Amniotic stem cell (primary cell): Measurements from ENCODE around the gene CEND1.

Experiments used
- DNase-seq: peaks from one replicate; lab custom pipeline; 2025; lab: John Stamatoyannopoulos, UW

CEND1 gene

DNA sequence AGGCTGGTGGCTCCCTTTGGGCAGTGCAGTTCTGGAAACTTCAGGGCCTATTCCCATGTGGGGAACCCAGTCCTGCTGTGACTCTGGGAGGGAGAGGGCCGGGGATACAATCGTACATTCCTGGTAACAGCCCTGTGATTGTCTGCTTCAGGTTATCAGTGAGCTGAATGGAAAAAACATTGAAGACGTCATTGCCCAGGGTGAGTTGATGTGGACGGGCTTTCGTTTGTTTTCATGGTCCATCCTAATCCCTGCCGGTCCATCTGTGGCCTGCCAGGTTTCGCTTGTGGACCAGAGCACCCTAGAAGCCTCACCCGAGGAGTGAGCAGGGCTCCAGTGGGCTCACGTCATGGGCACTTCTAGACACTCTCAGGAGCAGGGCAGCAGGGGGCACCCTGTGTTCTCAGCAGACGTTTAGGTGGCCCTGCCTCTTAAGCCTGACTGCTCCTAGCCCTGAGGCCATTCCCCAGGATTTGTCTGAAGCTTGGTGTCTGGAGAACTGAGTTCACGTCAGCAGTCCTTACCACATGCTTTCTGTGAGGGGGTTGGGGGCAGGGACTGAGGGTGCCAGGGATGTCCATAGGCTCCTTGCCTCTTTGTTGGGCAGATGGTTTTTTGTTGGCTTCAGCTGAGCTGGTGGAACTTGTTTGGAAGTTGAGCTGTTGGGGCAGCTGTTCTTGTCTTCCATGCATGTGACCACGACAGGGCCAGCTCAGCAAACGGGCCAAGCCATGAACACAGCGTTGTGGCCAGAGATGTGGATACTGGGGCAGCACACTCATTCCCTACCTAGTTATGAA is 21.8 kb upstream of the CEND1 start:
- no peak for DNase-seq

DNA sequence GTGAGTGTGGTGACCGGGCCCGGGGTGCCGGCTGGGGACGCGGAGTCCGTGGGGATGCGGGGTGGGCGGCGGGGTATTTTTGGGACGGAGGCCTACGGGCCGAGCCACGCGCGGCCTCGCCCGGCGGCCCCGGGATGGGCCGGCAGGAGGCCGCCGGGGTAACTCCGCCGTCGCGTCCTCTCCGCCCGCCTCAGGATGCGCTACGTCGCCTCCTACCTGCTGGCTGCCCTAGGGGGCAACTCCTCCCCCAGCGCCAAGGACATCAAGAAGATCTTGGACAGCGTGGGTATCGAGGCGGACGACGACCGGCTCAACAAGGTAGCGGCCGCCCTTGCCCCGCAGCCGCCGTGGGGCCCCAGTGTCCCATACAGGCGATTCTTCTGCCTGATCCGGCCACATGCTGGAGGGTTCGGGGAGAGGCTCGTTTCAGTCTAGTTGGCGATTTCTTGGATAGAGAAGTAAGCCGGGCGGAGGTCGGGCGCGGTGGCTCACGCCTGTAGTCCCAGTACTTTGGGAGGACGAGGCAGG is 20.2 kb upstream of the CEND1 start:
- no peak for DNase-seq

DNA sequence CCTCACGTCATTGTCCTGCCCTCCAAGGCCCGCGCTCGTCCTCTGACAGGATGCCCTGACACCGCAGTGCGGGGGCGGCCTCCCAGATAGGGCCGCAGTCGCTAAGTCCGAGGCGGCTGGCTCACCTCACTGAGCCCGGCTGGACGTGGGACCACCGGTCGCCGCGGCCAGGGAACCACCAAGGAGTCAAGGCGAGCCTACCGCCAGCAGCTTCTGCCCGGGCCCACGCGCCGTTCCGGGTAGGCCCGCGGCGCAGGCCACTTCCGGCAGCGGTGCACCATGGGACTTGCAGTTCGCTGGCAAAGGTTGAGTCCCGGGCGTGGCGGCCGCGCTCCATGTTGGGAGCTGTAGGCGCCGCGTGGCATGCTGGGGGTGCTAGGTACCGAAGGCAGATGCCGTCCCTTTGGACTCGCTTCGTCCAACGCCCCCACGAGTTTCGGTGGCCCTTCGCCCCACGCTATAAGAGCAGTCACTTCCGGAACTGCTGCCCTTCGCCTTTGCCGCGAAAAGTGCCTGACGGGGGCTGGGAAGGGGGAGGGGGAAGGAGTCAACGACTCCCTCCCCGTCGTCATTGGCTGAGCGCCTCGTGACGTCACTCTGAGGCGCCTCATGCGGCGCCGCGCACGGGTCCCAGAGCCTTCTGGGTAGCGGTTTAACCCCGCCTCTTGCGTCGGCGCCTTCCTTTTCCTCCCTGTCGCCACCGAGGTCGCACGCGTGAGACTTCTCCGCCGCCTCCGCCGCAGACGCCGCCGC is 19.6 kb upstream of the CEND1 start, which contains the start of gene RPLP2:
Gene RPLP2 (plus strand): TSS at position 681 of the 753 bp plus-strand sequence. CDS start 268 bp downstream, outside the sequence.
- peak; percentile 87 for DNase-seq

DNA sequence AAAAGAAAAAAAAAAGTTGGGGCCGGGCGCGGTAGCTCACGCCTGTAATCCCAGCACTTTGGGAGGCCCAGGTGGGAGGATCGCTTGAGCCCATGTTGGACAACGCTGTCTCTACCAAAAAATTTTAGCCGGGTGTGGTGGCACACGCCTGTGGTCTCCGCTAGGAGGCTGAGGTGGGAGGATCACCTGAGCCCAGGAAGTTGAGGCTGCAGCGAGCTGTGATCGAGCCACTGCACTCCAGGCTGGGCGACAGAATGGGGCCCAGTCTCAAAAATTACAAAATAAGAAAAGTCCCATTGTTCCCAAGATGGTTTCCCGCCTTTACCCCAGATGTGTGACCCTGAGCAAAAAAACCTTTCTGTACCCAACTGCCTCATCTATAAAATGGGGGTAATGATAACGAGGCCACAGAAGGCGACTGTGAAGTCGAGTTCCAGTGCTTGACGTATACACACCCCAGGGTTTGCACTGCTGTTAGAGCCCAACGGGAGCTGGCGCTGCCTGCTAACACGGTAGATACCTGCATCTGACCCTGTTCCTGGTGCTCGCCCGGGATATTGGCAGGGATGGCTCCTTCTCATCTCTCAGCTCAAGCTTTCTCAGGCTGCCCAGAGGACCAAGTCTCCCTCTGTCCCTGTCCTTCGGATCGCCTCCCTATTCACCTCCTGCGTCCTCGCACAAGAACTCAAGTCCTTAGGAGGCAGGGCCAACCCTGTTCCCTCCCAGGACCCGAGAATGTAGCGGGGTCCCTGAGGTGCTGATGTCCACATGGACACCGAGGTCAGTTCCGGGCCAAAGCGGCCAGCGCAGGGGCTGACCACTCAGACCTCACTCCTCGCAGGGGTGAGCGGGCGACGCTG is 18.8 kb upstream of the CEND1 start:
- no peak for DNase-seq

DNA sequence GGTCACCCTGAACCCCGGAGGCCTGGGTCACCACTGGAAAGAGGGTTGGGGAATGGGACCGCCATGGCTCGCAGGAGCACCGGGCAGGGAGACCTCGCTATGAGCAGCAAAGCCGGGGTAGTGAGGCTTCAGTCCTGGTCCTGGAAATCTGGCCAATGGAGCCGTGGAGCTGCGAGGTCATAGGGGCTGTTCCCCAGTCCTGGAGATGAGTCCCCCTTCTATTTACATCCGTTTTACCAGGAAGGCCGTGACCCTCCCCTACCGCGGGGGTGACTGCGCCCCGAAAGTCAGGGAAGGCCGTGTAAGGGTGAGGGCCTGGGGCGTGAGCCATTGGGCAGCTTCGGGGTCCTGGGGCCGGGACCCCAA is 14.7 kb upstream of the CEND1 start:
- no peak for DNase-seq

DNA sequence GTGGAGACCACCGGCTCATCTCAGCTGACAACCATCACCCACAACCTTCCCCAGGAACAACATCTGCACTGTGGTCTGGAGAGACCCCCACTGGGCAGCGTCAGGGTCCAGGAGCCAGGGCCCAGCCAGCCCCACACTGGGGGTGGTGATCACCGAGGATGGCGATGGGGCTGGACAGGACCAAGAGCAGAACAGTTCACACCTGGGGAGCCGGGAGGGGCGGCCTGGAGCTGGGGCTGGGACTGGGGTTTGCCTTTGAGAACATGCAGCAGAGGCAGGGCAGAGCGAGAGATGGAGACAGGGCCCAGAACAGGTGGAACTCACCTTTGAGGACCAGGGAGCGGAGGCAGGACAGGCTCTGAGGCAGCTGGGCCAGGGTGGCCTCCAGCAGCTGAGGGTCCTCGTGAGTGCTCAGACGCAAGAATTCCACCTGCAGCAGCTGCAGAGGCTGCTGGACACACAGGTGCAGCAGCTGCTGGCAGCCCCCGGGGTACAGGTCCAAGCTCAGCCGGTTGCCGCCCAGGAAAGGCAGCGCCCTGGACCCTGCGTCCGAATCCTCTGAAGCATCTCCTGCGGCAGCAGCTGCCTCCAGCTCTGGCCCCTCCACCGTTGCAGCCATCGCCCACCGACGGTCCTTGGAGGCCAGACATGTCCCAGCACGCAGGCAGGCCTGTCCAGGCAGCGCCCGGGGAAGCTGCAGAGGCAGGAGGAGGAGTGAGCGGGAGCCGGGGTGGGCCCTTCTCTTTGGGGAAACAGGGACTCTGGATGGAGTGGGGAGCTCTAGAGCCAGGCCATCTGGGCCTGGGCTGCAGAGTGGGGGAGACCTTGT is 14.1 kb upstream of the CEND1 start:
- no peak for DNase-seq

DNA sequence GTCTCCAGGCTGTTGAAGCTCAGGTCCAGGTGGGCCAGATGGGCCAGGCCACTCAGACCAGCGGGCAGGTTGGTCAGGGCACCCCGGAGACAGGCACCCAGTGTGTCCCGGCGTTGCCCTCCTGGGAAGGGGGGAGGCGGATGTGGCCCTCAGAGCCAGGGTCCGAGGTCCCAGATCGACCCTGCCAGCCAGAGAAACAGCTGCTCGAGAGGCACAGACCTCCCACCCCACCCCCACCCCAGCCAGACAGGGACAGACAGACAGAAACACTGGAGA is 13.5 kb upstream of the CEND1 start:
- no peak for DNase-seq

DNA sequence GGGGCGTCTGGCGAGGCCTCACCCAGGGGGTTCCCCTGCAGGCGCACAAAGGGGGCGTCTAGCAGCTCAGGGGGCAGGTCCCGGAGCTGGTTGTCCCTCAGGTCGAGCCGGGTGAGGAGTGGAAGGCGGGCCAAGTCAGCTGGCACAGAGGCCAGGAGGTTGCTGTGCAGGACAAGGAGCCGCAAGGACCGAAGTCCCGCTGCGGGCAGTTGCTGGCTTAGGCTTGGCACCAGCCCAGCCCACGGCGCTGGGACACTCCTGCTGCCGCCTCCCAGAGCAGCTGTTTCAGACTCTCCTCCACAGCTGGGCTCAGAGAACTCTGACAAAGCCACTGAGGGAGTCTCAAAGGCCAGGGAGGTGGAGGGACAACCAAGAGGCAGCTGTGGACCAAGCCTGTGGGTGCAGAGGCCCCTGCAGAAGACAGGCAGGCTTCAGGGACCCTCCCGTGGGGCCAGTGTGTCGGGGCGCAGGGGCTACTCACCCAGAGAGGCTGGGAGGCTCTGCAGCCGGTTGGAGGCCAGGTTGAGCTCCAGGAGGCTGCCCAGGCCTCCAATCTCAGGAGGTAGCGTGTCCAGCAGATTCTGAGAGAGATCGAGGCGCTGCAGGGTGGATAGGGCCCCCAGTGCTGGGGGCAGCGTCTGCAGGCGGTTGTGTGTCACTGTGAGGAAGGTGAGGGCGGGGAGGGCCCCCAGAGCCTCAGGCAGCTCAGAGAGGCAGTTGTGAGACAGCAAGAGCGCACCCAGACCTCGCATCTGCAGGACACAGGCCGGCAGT is 13.0 kb upstream of the CEND1 start:
- DNase-seq, result no peak

DNA sequence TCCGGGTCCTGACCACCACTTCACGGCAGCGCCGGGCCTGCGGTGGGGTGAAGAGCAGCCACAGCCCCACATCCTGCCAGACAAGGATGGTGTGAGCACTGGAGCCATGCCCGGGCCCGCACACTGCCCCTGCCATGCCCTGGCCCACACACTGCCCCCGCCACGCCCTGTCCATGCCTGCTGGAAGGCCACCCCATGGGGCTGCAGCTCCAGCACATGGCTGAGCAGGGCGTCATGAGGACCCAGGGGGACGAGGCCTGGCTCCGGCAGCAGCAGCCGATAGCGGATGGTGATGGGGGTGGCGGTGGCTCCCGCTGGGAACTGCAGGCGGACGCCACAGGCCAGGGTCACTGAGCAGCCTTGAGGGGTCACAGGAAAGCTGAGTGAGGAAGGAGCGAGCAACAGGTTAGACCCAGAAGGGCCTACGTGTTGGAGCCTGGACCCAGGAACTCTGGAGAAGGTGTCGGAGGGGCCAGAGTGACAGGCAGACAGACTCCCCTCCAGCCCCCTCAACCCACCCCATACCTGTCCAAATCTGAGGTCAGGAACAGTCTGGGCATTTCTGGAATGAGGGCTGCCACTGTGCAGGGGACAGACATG is 12.2 kb upstream of the CEND1 start:
- no peak for DNase-seq

DNA sequence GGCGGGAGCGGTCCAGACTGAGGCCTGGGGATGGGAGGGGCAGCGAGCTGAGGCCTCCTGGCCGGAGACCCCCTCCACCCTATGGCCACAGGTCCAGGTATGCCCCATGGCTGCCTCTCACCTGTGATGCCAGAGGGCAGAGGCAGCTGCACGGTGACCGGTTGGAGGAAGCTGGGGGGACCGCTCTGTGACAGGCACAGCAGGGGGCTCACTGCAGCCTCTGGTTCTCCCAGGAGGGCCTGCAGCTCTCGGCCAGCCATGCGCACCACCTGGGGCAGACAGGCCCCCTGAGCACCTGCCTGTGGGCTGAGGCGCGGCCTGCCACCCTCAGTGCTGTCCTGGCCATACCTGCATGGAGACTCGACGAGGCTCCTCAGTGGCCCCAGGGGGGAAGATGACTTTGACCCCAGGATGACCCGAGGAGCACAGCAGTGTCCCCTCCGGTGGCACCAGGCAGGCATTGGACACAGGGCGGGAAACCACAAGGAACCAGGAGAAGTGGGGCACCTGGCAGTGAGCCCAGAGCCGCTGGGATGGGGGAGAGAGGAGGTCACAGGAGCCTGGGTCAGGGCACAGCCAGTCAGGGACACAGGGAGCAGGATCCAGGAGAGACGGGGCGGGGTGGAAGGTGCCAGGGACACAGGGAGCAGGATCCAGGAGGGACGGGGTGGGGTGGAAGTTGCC is 11.3 kb upstream of the CEND1 start:
- DNase-seq, result no peak

DNA sequence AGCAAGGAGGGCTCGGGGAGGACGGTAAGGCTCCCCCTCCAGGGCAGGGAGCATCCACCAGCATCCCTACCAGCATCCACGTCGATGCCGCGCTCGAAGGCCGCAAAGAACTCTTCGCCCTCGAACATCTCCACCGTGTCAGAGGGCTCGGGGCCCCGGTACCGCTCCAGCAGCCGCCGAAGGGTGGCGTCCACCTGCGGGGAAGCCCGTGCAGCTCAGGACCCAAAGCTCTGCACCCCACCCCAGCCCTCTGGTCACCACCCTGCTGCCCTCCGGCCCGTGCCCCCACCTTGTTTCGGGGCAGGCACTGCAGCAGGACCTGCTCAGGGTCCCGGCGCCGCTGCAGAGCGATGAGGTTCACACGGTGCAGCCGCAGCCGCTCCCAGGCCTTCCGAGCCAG is 10.6 kb upstream of the CEND1 start:
- no peak for DNase-seq

DNA sequence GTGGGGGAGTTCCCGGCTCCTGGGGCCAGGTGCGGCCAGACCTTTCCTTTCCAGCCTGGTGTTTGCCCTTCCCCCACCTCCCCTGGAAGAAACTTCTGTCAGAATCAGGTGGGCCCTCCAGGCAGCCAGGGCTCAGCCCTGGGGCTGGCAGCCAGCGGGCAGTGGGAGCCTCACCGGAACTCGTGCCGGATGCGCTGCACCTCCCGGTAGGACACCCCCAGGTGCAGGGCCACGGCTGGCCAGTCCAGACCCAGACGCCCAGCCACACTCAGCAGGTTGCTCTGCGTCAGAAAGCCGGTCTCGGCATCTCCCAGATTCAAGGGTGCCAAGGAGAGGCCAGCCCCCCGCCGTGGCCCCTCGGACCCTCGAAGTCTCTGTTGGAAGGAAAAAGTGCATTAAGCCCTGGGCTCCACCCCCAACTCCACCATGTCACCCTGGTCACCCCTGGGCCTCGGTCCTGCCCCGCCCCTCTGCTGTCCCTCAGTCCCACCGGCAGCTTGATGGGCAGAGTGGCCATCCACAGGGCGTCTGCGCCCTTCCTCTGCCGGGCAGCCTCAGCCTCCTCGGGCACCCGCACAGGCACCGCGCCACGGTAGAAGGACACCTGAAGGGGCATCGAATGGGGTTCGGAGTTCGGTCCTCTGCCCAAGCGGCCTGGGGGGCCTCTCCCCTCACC is 9.9 kb upstream of the CEND1 start:
- DNase-seq, result no peak

DNA sequence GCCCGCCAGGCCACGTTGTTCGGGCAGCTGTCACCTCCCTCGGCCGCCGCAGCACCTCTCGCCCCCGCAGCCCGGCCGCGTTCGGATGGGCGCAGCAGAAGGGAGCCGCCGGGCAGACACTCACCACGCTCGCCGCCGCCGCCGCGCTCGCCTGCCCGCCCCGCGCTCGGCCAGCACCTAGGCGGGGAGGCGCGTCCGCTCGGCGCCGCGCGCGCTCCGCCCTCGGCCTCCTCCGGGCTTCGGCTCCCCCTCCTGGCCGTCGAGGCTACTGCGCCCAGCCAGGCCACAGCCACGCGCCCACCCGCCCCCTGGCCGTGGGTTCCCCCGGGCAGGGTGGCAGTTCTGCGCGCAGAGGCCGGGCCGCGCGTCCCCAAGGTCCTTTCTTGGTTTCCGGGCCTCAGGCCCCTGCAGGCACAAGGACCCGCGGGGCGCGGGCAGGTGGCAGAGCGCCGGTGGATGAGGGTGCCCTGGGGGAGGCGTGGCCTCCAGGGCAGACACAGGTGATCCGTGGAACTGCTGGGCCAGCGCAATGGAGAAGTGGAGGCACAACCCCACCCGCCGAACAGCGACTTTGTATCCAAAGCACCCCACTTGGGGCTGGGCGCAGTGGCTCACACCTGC is 8.3 kb upstream of the CEND1 start, which contains the start of gene SLC25A22:
Gene SLC25A22 (minus strand): TSS at position 189 of the 621 bp plus-strand sequence. CDS start 3,275 bp downstream, outside the sequence.
- DNase-seq, result peak; percentile 83

DNA sequence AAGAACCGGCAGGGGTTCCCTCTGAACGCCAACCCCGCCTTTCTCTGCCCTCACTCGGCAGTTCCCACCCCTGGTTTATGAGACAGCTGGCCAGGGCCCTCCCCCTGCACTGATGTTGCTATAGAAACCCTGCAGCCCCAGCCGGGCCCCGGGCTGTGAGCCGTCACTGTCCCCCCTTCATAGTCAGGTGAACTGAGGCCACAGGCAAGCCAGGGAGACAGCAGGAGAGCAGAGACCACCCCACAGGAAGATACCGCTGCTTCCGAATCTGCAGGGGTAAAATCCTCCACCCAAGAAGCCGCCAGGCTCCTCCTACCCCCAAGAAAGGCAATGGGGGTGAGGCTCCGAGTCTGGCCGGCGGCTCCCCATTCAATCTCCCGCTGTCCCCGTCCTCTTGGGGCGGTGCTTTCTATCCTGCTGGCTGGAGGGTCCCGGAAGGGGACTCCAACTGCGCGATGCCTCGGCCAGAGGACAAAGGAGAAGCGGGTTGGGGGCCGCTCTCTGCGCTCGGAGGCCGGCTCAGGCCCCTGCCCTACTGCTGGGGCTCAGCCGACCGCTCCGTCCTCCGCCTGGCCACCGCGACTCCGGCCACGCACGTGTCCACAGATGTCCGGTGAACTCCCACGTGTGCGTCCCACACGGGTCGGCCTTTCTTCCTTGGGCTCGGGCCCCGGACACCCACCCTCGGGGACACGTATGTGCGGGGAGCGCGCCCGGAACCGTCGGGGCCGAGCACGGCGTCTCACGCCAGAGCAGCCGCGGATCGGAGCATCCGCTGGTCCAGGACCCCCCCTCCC is 7.6 kb upstream of the CEND1 start:
- DNase-seq, result peak; percentile 83

DNA sequence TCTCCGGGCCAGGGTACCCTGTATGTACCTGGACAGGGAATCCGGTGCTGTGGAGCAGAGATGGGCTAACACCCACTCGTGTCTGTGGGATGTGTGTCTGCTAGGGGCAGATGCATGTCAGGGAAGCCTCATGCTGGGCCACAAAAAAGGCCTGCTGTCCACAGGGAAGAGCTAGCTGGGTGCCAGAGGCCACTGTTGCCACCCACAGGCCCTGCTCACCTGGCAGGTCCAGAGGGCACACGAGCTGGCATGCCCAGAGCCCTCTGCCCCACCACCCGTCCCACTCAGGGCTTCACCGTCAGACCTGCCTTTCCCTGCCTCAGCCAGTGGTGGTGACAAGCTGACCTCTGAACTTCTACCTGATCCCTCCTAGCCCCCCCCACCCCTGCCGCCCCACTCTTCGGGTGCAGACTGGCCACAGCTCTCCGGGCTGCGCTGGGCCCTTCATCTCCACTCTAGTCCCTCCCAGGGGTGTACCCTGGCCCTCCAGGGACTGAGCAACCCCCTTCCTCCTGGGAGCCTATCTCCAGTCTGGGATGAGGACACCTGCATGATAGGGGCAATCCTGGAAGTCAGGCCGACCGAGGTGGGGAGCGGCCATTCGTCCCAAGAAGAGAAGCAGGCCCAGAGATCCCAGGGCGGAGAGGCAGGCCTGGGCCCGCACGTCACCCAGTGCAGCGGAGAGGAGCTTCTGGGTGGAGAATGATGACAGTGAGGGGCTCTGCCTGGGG is 6.8 kb upstream of the CEND1 start:
- DNase-seq, result no peak

DNA sequence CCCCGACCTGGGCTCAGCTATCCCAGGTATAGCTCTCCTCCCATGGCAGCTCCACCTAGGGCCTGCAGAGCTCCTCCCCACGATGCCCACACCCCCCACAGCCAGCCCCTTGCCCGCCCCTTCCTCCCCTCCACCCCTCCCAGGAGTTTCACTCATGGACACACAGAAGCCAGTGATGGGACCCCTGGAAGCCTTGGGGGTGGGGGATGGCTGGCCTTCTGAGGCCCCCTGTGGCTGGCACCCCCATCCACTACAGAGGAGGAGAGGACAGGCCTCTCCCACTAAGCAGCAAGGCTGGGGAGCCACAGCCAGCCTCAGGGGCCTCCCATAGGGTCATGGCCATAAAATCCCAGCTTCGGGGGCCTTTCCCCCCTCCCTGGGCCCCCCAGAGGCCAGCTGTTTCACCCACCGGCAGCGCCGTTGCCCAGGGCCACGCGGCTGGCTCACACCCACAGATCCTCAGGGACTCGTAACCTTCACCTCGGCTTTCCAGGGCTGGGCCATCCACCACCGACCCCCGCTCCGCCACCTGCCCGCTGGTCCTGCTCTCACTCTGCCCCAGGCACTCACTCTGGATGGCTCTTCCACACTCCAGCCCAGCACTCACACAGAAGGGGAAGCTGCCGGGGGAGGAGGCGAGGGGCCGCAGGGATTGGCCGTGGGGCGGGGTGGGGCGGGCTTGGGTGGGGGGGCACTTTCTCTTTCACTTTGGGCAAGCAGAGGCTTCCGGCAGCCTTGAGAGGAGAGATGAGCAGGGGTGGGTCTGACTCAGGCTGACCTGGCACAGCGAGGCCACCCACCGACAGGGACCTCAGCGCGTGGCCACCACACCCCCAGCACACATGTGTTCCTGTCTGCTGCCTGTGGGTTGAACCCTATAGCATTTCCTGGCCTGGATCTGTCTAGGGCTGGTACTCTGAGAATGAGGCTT is 6.0 kb upstream of the CEND1 start:
- DNase-seq, result peak; percentile 81
